ENCODE data around the gene LRRC4.

The LRRC4 gene

GRCh38 chr7:128006550-128007302 lies 24.5 kb downstream of the LRRC4 start:
- no peaks in the 10 kb centered on the region for H3K36me3 ChIP-seq (ENCODE audit: control insufficient read depth, insufficient read depth, low read length)
- H3K27me3 ChIP-seq (ENCODE audit: control insufficient read depth, insufficient read depth, low read length), result no peaks in the 10 kb centered on the region
- H3K9me3 ChIP-seq (ENCODE audit: control insufficient read depth, low read length), result no peaks in the 10 kb centered on the region
- peak overlapping the region; percentile 84 for H3K27ac ChIP-seq
- peaks cover 61% of the 10 kb centered on the region for H3K4me1 ChIP-seq
- H3K79me2 ChIP-seq, result no peaks in the 10 kb centered on the region
- no peak overlapping the region for H2AFZ ChIP-seq
- H3K4me2 ChIP-seq (ENCODE audit: low read length), result no peak overlapping the region
- H3K9ac ChIP-seq, result no peak overlapping the region
- TF ChIP-seq, protein P1, sequence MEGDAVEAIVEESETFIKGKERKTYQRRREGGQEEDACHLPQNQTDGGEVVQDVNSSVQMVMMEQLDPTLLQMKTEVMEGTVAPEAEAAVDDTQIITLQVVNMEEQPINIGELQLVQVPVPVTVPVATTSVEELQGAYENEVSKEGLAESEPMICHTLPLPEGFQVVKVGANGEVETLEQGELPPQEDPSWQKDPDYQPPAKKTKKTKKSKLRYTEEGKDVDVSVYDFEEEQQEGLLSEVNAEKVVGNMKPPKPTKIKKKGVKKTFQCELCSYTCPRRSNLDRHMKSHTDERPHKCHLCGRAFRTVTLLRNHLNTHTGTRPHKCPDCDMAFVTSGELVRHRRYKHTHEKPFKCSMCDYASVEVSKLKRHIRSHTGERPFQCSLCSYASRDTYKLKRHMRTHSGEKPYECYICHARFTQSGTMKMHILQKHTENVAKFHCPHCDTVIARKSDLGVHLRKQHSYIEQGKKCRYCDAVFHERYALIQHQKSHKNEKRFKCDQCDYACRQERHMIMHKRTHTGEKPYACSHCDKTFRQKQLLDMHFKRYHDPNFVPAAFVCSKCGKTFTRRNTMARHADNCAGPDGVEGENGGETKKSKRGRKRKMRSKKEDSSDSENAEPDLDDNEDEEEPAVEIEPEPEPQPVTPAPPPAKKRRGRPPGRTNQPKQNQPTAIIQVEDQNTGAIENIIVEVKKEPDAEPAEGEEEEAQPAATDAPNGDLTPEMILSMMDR (IDR thresholded peaks at IDR 0.05), result no peak
- H3K4me3 ChIP-seq (ENCODE audit: low read depth, low read length), result no peak overlapping the region

GRCh38 chr7:128005759-128006159 lies 25.5 kb downstream of the LRRC4 start:
- Histone ChIP-seq H3K27ac (peak overlapping the region; percentile 84), H3K79me2 (no peaks in the 10 kb centered on the region), H3K9me3 (ENCODE audit: control insufficient read depth, low read length) (no peaks in the 10 kb centered on the region), H3K4me1 (peaks cover 69% of the 10 kb centered on the region), H3K36me3 (ENCODE audit: control insufficient read depth, insufficient read depth, low read length) (no peaks in the 10 kb centered on the region), H2AFZ (no peak overlapping the region), H3K4me3 (ENCODE audit: low read depth, low read length) (no peak overlapping the region), H3K9ac (no peak overlapping the region), H3K27me3 (ENCODE audit: control insufficient read depth, insufficient read depth, low read length) (no peaks in the 10 kb centered on the region), H3K4me2 (ENCODE audit: low read length) (no peak overlapping the region)
- TF ChIP-seq, protein P1 (IDR thresholded peaks at IDR 0.05), result no peak

DNA sequence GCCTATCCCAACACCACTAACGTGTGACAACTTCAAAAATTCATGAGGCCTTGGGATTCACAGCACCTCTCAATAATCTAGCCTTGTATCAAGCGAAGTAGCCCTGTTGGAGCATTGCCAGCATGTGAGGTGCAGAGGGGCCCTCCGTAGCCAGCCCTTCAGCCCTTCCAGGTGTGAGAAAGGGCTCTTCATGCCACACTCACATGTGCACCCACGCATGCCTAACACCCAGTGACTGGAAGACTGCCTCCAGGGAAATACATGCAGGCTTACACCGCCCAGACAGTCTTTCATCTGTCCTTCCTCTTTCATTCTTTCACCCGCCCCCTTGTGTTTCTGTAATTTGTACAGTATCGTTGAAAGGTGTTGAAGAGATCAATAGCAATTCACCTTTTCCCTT lies 26.1 kb downstream of the LRRC4 start:
- H3K36me3 ChIP-seq (ENCODE audit: control insufficient read depth, insufficient read depth, low read length), result no peaks in the 10 kb centered on the region
- no peak overlapping the region for H3K9ac ChIP-seq
- no peaks in the 10 kb centered on the region for H3K27me3 ChIP-seq (ENCODE audit: control insufficient read depth, insufficient read depth, low read length)
- no peaks in the 10 kb centered on the region for H3K79me2 ChIP-seq
- H3K4me2 ChIP-seq (ENCODE audit: low read length), result peak overlapping the region; percentile 29
- H3K9me3 ChIP-seq (ENCODE audit: control insufficient read depth, low read length), result no peaks in the 10 kb centered on the region
- no peak overlapping the region for H3K4me3 ChIP-seq (ENCODE audit: low read depth, low read length)
- H3K4me1 ChIP-seq, result peaks cover 70% of the 10 kb centered on the region
- peak overlapping the region; percentile 84 for H3K27ac ChIP-seq
- TF ChIP-seq, protein P1 (IDR thresholded peaks at IDR 0.05), result no peak
- no peak overlapping the region for H2AFZ ChIP-seq

- Histone ChIP-seq H3K4me1 (peaks cover 66% of the 10 kb centered on the region), H3K27ac (peak overlapping the region; percentile 84), H3K36me3 (ENCODE audit: control insufficient read depth, insufficient read depth, low read length) (no peaks in the 10 kb centered on the region), H2AFZ (no peak overlapping the region), H3K9me3 (ENCODE audit: control insufficient read depth, low read length) (no peaks in the 10 kb centered on the region), H3K9ac (no peak overlapping the region), H3K4me3 (ENCODE audit: low read depth, low read length) (no peak overlapping the region), H3K4me2 (ENCODE audit: low read length) (no peak overlapping the region), H3K27me3 (ENCODE audit: control insufficient read depth, insufficient read depth, low read length) (no peaks in the 10 kb centered on the region), H3K79me2 (no peaks in the 10 kb centered on the region)
- TF ChIP-seq, protein P1 (IDR thresholded peaks at IDR 0.05), result no peak
Measured at GRCh38 chr7:128004623-128005022, 26.6 kb downstream of the LRRC4 start.

DNA sequence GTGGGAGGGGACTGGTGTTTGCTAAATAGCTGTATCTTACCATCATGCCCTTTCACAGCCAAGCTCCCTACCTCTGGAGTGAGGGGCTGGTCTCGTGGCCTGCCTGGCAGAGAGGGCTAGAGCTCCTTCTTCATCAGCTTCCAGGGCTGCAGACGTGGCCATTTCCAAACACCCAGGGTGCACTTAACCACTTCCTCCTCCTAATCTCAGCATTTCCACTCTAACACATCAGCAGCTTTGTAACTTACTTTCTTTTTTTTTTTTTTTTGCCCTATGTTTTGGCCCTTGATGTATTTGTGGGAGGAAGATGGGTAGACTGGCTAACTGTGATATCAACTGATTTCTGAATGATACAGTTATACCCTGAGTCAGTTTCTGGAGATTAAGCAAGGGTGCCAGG lies 27.4 kb downstream of the LRRC4 start:
- peak overlapping the region; percentile 84 for H3K27ac ChIP-seq
- H3K4me1 ChIP-seq, result peaks cover 71% of the 10 kb centered on the region
- TF ChIP-seq, protein P1 (IDR thresholded peaks at IDR 0.05), result no peak
- H3K9me3 ChIP-seq (ENCODE audit: control insufficient read depth, low read length), result no peaks in the 10 kb centered on the region
- no peaks in the 10 kb centered on the region for H3K36me3 ChIP-seq (ENCODE audit: control insufficient read depth, insufficient read depth, low read length)
- H3K9ac ChIP-seq, result no peak overlapping the region
- H2AFZ ChIP-seq, result no peak overlapping the region
- no peak overlapping the region for H3K4me2 ChIP-seq (ENCODE audit: low read length)
- H3K4me3 ChIP-seq (ENCODE audit: low read depth, low read length), result no peak overlapping the region
- H3K79me2 ChIP-seq, result no peaks in the 10 kb centered on the region
- no peaks in the 10 kb centered on the region for H3K27me3 ChIP-seq (ENCODE audit: control insufficient read depth, insufficient read depth, low read length)
